Ovary (tissue), 9 donors: ENCODE measurements around the gene CEP44. TPM values are rescaled to one million over a fixed set of nuclear protein-coding genes. Genes with fewer than 3 reads are reported as not detected.

ENCODE experiments used
- DNase-seq, 5 donors: peaks; one replicate each; pipeline ENCODE4 v3.0.0-alpha.2; 2019 to 2020
- H3K27ac ChIP-seq, 2 donors: fragments of 200-600 bp; one replicate each; pipeline versions ENCODE4 v1.5.1 to v1.8.0; 2019 to 2022
- H3K27me3 ChIP-seq: fragments of 200-600 bp; one replicate; pipeline ENCODE4 v1.8.0; 2022
- H3K36me3 ChIP-seq: fragments of 200-600 bp; sonication (generic); one replicate; pipeline ENCODE4 v1.5.1; 2019
- H3K4me1 ChIP-seq: one replicate; pipeline ENCODE4 v1.8.1; 2013; ENCODE audit warnings: mild to moderate bottlenecking, moderate library complexity; ENCODE audit not compliant: insufficient read depth
- H3K4me3 ChIP-seq: fragments of 200-600 bp; sonication (generic); one replicate; pipeline ENCODE4 v1.5.1; 2017
- H3K9me3 ChIP-seq, 2 donors: fragments of 200-600 bp in 1 of 2; sonication (generic) in 1 of 2; one replicate each; pipeline versions ENCODE4 v1.5.1 to v1.8.1; 2013 to 2019; ENCODE audit warnings: mild to moderate bottlenecking in 1 of 2, moderate library complexity in 1 of 2
- EP300 ChIP-seq: sonication (generic); formaldehyde crosslinking; IDR thresholded peaks from one replicate; pipeline ENCODE4 v1.6.1; 2017; ENCODE audit warnings: antibody characterized with exemption
- POLR2A ChIP-seq: fragments of 450-650 bp; IDR thresholded peaks from one replicate; pipeline ENCODE4 v1.6.1; 2017; ENCODE audit warnings: antibody characterized with exemption, mild to moderate bottlenecking, moderate library complexity
- WGBS, 3 donors: extraction: QIAGEN DNeasy Blood & Tissue Kit in 1 of 3; methylation state at CpG; one replicate each; pipeline versions ENCODE4 v1.1.5 to v1.1.7; 2013 to 2017; 5-methylcytosine and 5-hydroxymethylcytosine counted together
- intact Hi-C, 4 donors: fragments of 100-400 bp; cut with DNase I; formaldehyde crosslinking; loops; one replicate each; pipeline versions ENCODE4 v1.11.0 to v1.15.1; 2022 to 2023
- polyA plus RNA-seq, 2 donors: library from polyadenylated mRNA; stranded (reverse); fragments of 200-250 nt in 1 of 2; fragments of 350-450 nt in 1 of 2; fragmentation: Illumina TruSeq in 1 of 2; extraction: RNeasy Lipid Tissue Mini Kit (QIAGEN cat#74804) in 1 of 2; gene quantifications; one replicate each; pipeline ENCODE4 v1.2.3, GENCODE V29; 2013 to 2014
- total RNA-seq, 7 donors: library from RNA; depleted of rRNA in 2 of 7; stranded (reverse); fragments of >200 nt in 2 of 7; fragmentation: NEBNext Ultra II Directional in 3 of 7; extraction: Animal tissue kit (Norgen Biotek cat#: 25700) in 3 of 7; gene quantifications; one replicate each; pipeline versions ENCODE4 v1.1.0 to v1.2.4, GENCODE V29; 2016 to 2023
- TF ChIP-seq, protein P1 (sequence below), 3 donors: fragments of 450-650 bp in 2 of 3; fragments of 200-600 bp in 1 of 3; IDR thresholded peaks; one replicate each; pipeline versions ENCODE4 v1.5.1 to v1.8.0; 2016 to 2022; ENCODE audit warnings: antibody characterized with exemption in 3 of 3, mild to moderate bottlenecking in 1 of 3
- donor health status: DM: no; HTN: no; CAD: no; lungs with moderate emphysema.
- donor health status: DM: no; HTN: no; CAD: no.
- donor health status: Bipolar disorder and iron deficiency.
- donor health status: DM: yes; HTN: yes; CAD: no.
- donor health status: DM: no; HTN: no; CAD: no.
- donor health status: DM: yes; HTN: yes; CAD: no.

Gene CEP44
- total and polyA plus RNA-seq, 9 donors, result 8.7 to 23.2 (median 15.8) TPM

DNA sequence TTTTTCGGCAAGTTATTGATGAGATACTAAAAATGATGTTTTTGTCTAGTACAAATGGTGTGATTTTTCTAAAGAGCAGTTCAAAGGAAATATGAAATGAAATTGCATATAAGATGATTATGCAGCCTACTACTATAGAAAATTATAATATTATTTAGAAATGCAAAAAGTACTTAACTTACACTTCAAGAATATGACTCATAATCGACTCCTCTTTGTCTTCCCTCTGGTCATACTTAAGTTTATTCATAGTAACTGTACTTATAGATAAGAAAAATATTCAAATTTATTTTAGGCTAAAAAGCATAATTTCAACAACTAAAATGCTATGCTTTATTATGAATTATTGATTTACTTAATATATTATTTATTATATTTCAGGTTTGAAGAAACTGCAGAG lies 33.2 kb downstream of the CEP44 start:
- TF ChIP-seq, protein P1, sequence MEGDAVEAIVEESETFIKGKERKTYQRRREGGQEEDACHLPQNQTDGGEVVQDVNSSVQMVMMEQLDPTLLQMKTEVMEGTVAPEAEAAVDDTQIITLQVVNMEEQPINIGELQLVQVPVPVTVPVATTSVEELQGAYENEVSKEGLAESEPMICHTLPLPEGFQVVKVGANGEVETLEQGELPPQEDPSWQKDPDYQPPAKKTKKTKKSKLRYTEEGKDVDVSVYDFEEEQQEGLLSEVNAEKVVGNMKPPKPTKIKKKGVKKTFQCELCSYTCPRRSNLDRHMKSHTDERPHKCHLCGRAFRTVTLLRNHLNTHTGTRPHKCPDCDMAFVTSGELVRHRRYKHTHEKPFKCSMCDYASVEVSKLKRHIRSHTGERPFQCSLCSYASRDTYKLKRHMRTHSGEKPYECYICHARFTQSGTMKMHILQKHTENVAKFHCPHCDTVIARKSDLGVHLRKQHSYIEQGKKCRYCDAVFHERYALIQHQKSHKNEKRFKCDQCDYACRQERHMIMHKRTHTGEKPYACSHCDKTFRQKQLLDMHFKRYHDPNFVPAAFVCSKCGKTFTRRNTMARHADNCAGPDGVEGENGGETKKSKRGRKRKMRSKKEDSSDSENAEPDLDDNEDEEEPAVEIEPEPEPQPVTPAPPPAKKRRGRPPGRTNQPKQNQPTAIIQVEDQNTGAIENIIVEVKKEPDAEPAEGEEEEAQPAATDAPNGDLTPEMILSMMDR (IDR thresholded peaks at IDR 0.05), result no peak
- no peak for TF ChIP-seq POLR2A
- H3K27ac ChIP-seq, result no peak overlapping the region
- 66 to 89% (median 73%) methylated on average over 2 of the region's 2 CpGs for WGBS, 3 donors
- no peaks in the 10 kb centered on the region for H3K4me1 ChIP-seq
- no peak overlapping the region for H3K4me3 ChIP-seq
- intact Hi-C loops, result loop anchor here in 1 of 4 donors (10.0 kb wide), 1 partner anchor 812 kb away; no protein-coding TSS in a partner anchor
- H3K36me3 ChIP-seq, result no peaks in the 10 kb centered on the region
- H3K9me3 ChIP-seq, result no peaks in the 10 kb centered on the region
- no peak for DNase-seq
- H3K27me3 ChIP-seq, result no peaks in the 10 kb centered on the region

- TF ChIP-seq, protein P1 (IDR thresholded peaks at IDR 0.05), result no peak
- TF ChIP-seq EP300 (no peak), POLR2A (no peak)
- Histone ChIP-seq H3K27me3 (no peaks in the 10 kb centered on the region), H3K27ac (no peak overlapping the region), H3K4me3 (no peak overlapping the region), H3K4me1 (no peaks in the 10 kb centered on the region), H3K9me3 (no peaks in the 10 kb centered on the region), H3K36me3 (no peaks in the 10 kb centered on the region)
- no peak for DNase-seq
- intact Hi-C loops, result loop anchor here in 1 of 4 donors (10.0 kb wide), 1 partner anchor 813 kb away; no protein-coding TSS in a partner anchor
These were observed 33.8 kb downstream of the CEP44 start for GRCh38 chr4:174317531-174317930.

DNA sequence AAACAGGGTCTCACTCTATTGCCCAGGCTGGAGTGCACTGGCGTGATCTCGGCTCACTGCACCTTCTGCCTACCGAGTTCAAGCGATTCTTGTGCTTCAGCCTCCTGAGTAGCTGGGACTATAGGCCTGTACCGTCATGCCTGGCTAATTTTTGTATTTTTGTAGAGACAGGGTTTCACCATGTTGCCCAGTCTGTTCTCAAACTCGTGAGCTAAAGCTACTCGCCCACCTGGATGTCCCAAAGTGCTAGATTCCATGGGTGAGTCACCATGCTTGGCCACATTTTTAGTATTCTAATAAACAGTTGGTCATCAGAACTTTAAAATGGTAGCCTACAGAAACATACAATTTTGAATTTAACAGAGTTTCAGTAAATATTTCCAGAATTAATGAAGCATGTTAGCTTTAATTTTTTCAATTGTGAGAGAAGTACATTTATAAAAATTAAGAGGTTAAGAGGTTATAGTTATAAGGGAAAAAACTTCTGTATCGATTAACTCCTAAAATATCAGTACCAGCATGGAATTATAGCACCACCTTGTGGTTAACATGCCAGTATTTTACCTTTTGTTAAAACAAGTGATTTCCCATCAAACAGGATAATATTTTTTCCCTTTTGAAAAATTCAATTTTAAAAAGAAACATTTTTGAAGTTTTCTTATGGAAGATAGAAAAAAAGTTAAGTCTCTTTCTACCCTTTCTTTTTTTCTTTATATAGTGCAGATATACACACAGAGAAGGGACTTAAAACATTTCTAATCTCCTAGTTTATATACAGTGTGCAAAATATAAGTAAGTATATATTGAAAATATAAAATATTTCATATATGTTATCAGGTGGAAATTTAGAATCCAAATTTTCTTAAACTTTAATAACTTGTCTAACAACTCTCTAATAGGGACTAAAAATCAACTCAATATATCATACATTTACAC lies 35.4 kb downstream of the CEP44 start:
- no peaks in the 10 kb centered on the region for H3K27me3 ChIP-seq
- no peak overlapping the region for H3K4me3 ChIP-seq
- no peaks in the 10 kb centered on the region for H3K36me3 ChIP-seq
- no peak overlapping the region for H3K27ac ChIP-seq
- DNase-seq, result no peak
- H3K4me1 ChIP-seq, result no peaks in the 10 kb centered on the region
- intact Hi-C loops, result loop anchor here in 1 of 4 donors (10.0 kb wide), 1 partner anchor 814 kb away; no protein-coding TSS in a partner anchor
- 64 to 71% (median 70%) methylated on average over 8 of the region's 8 CpGs for WGBS, 3 donors
- TF ChIP-seq, protein P1 (IDR thresholded peaks at IDR 0.05), result peak; percentile 14 to 33 (median 18)
- no peak for TF ChIP-seq EP300
- H3K9me3 ChIP-seq, result no peaks in the 10 kb centered on the region

DNA sequence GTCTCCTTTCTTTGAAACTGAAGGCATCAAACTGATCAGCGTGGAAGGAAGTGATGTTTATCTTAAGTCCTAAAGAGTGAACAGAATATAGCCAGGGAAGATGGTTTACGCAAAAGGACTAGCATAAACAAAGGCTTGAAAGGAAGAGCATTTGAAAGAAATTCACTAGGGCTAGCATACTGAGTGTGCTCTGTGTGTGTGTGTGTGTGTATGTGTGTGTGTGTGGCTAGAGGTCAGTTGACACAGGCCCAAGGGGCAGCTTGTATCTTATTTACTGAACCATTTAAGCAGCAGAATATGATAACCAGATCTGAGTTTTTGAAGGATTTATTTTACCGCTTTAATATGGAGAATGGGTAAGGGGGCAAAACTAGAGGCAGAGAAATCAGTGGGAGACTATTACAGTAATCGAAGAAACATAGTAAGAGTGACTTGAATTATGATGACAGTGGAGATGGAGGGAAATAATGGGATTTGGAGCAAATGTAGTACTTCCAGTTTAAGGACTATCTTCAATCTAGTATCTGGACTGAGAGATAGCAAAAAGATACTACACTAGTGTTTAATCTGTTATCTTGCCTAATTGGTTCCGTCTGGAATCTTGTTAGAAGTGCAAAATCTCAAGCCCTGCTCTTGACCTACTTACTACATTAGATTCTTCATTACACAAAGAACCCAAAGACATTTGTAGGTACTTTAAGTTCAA lies 36.9 kb downstream of the CEP44 start:
- Histone ChIP-seq H3K27ac (no peak overlapping the region), H3K4me3 (no peak overlapping the region), H3K36me3 (no peaks in the 10 kb centered on the region), H3K4me1 (no peaks in the 10 kb centered on the region), H3K27me3 (no peaks in the 10 kb centered on the region), H3K9me3 (no peaks in the 10 kb centered on the region)
- TF ChIP-seq, protein P1 (IDR thresholded peaks at IDR 0.05), result no peak
- TF ChIP-seq EP300 (no peak), POLR2A (no peak)
- DNase-seq, result no peak
- intact Hi-C loops, result no loop called here
- 89 to 92% (median 89%) methylated on average over 5 of the region's 5 CpGs for WGBS, 3 donors
